IMR-90 (cell line): ENCODE results near the gene ACOX3. TPM values are rescaled to one million over a fixed set of nuclear protein-coding genes. Genes with fewer than 3 reads are reported as not detected.

Source experiments
- ATAC-seq: fragments of 200-7000 bp; cut with Tn5 transposase; 2 replicates; pipeline ENCODE4 v1.9.1; 2020; ENCODE audit warnings: low read depth, mild to moderate bottlenecking, moderate library complexity
- BruUV-seq: library from RNA; stranded (reverse); fragments of 400-500 nt; replicated peaks from 2 replicates; lab custom pipeline; 2021; lab: Mats Ljungman, UMichigan
- CTCF ChIA-PET: fragments of 300-600 bp; formaldehyde crosslinking; extraction: SDS; loops from one replicate; lab custom pipeline; 2021; ENCODE audit warnings: antibody characterized with exemption; lab: Yijun Ruan, JAX
- POLR2A ChIA-PET: fragments of 300-600 bp; sonication (Branson Sonifier 250); formaldehyde crosslinking; loops from one replicate; lab custom pipeline; 2022; ENCODE audit warnings: antibody characterized with exemption; ENCODE audit not compliant: unreplicated experiment; lab: Charles Lee
- DNase-seq: peaks from one replicate; pipeline ENCODE4 v3.0.0; 2013
- H2AFZ ChIP-seq: replicated peaks from 2 replicates; pipeline ENCODE3; 2013; ENCODE audit warnings: low read length, mild to moderate bottlenecking; ENCODE audit not compliant: poor library complexity
- H2AK5ac ChIP-seq: 2 replicates; pipeline ENCODE4 v1.6.1; 2013; ENCODE audit warnings: low read depth, low read length, inconsistent platforms
- H2AK9ac ChIP-seq: replicated peaks from 2 replicates; pipeline ENCODE3; 2013; ENCODE audit warnings: mild to moderate bottlenecking, low read depth, low read length, moderate library complexity; ENCODE audit not compliant: poor library complexity
- H2BK120ac ChIP-seq: 2 replicates; pipeline ENCODE4 v1.6.1; 2013; ENCODE audit warnings: low read depth, low read length, inconsistent platforms
- H2BK15ac ChIP-seq: 3 replicates; pipeline ENCODE4 v1.6.1; 2013; ENCODE audit warnings: low read depth, low read length, inconsistent platforms
- H2BK20ac ChIP-seq: 2 replicates; pipeline ENCODE4 v1.6.1; 2013; ENCODE audit warnings: low read depth, mild to moderate bottlenecking, inconsistent platforms, low read length, moderate library complexity
- H2BK5ac ChIP-seq: 2 replicates; pipeline ENCODE4 v1.6.1; 2013; ENCODE audit warnings: mild to moderate bottlenecking, low read depth, low read length, inconsistent platforms; ENCODE audit not compliant: poor library complexity, severe bottlenecking
- H3K14ac ChIP-seq: replicated peaks from 2 replicates; pipeline ENCODE4 v1.6.1; 2013; ENCODE audit warnings: low read depth, low read length, inconsistent platforms
- H3K18ac ChIP-seq: 2 replicates; pipeline ENCODE4 v1.6.1; 2013; ENCODE audit warnings: low read depth, low read length, control low read depth
- H3K23ac ChIP-seq: 2 replicates; pipeline ENCODE4 v1.6.1; 2013; ENCODE audit warnings: low read depth, low read length, inconsistent platforms
- H3K27ac ChIP-seq: 2 replicates; pipeline ENCODE4 v1.5.1; 2013; ENCODE audit warnings: mild to moderate bottlenecking, control low read depth, low read length; ENCODE audit not compliant: insufficient read depth
- H3K27me3 ChIP-seq: 2 replicates; pipeline ENCODE4 v1.6.1; 2013; ENCODE audit warnings: low read length; ENCODE audit not compliant: control insufficient read depth, insufficient read depth
- H3K36me3 ChIP-seq: 2 replicates; pipeline ENCODE4 v1.6.1; 2013; ENCODE audit warnings: low read length, mixed read lengths; ENCODE audit not compliant: control insufficient read depth, insufficient read depth
- H3K4ac ChIP-seq: 2 replicates; pipeline ENCODE4 v1.6.1; 2013; ENCODE audit warnings: low read depth, low read length, inconsistent platforms
- H3K4me1 ChIP-seq: 2 replicates; pipeline ENCODE4 v1.6.1; 2013; ENCODE audit warnings: low read length, mixed read lengths; ENCODE audit not compliant: control insufficient read depth, insufficient read depth
- H3K4me2 ChIP-seq: 2 replicates; pipeline ENCODE4 v1.6.1; 2013; ENCODE audit warnings: low read depth, mild to moderate bottlenecking, control low read depth, low read length, moderate library complexity
- H3K4me3 ChIP-seq: 2 replicates; pipeline ENCODE4 v1.5.1; 2013; ENCODE audit warnings: low read depth, mild to moderate bottlenecking, control low read depth, low read length, moderate library complexity; ENCODE audit not compliant: insufficient read depth
- H3K56ac ChIP-seq: 2 replicates; pipeline ENCODE4 v1.6.1; 2013; ENCODE audit warnings: low read length, inconsistent platforms; ENCODE audit not compliant: insufficient read depth; ENCODE audit errors: extremely low read depth
- H3K79me1 ChIP-seq, 2 experiments: 2 replicates each; pipeline ENCODE4 v1.6.1; 2013; ENCODE audit warnings: low read length in 2 of 2, inconsistent platforms in 1 of 2, low read depth in 1 of 2
- H3K9ac ChIP-seq: 2 replicates; pipeline ENCODE4 v1.6.1; 2013; ENCODE audit warnings: low read depth, low read length, control low read depth
- H3K9me1 ChIP-seq: 2 replicates; pipeline ENCODE4 v1.6.1; 2013; ENCODE audit warnings: low read length, inconsistent platforms; ENCODE audit not compliant: insufficient read depth
- H3K9me3 ChIP-seq: 2 replicates; pipeline ENCODE4 v1.6.1; 2013; ENCODE audit warnings: low read length; ENCODE audit not compliant: control insufficient read depth, insufficient read depth
- H4K20me1 ChIP-seq: 2 replicates; pipeline ENCODE4 v1.6.1; 2013; ENCODE audit warnings: low read length, inconsistent platforms; ENCODE audit not compliant: insufficient read depth
- H4K5ac ChIP-seq: 2 replicates; pipeline ENCODE4 v1.6.1; 2013; ENCODE audit warnings: mild to moderate bottlenecking, low read depth, low read length, control low read depth
- H4K8ac ChIP-seq, 2 experiments: 2 replicates each; pipeline ENCODE4 v1.6.1; 2013; ENCODE audit warnings: low read depth in 2 of 2, low read length in 2 of 2, control low read depth in 1 of 2, inconsistent platforms in 1 of 2
- H4K91ac ChIP-seq: 2 replicates; pipeline ENCODE4 v1.6.1; 2013; ENCODE audit warnings: low read depth, low read length, inconsistent platforms; ENCODE audit not compliant: insufficient read depth
- BHLHE40 ChIP-seq: fragments of 150-350 bp; IDR thresholded peaks from 2 replicates; pipeline ENCODE4 v1.6.1; 2016; ENCODE audit warnings: mild to moderate bottlenecking, low read depth, low read length
- CEBPB ChIP-seq: IDR thresholded peaks from 2 replicates; pipeline ENCODE4 v1.6.1; 2012; ENCODE audit warnings: low read depth, low read length, improper control_type of control experiment
- CHD1 ChIP-seq: IDR thresholded peaks from 2 replicates; pipeline ENCODE4 v1.6.1; 2012; ENCODE audit warnings: low read depth, low read length, improper control_type of control experiment
- ELK1 ChIP-seq: fragments of 150-350 bp; IDR thresholded peaks from 2 replicates; pipeline ENCODE4 v1.6.1; 2016; ENCODE audit warnings: low read depth, mild to moderate bottlenecking, low read length, moderate library complexity, borderline replicate concordance
- FOS ChIP-seq: fragments of 150-350 bp; IDR thresholded peaks from 2 replicates; pipeline ENCODE4 v1.6.1; 2016; ENCODE audit warnings: low read depth, low read length
- MAFK ChIP-seq: IDR thresholded peaks from 2 replicates; pipeline ENCODE4 v1.6.1; 2012; ENCODE audit warnings: low read depth, low read length, improper control_type of control experiment
- MAZ ChIP-seq: IDR thresholded peaks from 2 replicates; pipeline ENCODE4 v1.6.1; 2012; ENCODE audit warnings: low read depth, mild to moderate bottlenecking, low read length, improper control_type of control experiment, moderate library complexity, borderline replicate concordance
- MXI1 ChIP-seq: IDR thresholded peaks from 2 replicates; pipeline ENCODE4 v1.6.1; 2012; ENCODE audit warnings: low read depth, mild to moderate bottlenecking, low read length, moderate library complexity, borderline replicate concordance
- NFE2L2 ChIP-seq: fragments of 150-350 bp; IDR thresholded peaks from 2 replicates; pipeline ENCODE4 v1.6.1; 2016; ENCODE audit warnings: low read depth, mild to moderate bottlenecking, low read length
- POLR2A ChIP-seq: IDR thresholded peaks from 2 replicates; pipeline ENCODE4 v1.6.1; 2012; ENCODE audit warnings: mild to moderate bottlenecking, low read depth, low read length
- RAD21 ChIP-seq: IDR thresholded peaks from 2 replicates; pipeline ENCODE4 v1.6.1; 2012; ENCODE audit warnings: low read length, improper control_type of control experiment
- RCOR1 ChIP-seq: IDR thresholded peaks from 2 replicates; pipeline ENCODE4 v1.6.1; 2012; ENCODE audit warnings: mild to moderate bottlenecking, low read length, improper control_type of control experiment; ENCODE audit not compliant: insufficient replicate concordance
- RFX5 ChIP-seq: IDR thresholded peaks from 2 replicates; pipeline ENCODE4 v1.8.0; 2012; ENCODE audit warnings: low read depth, mild to moderate bottlenecking, low read length, moderate library complexity
- SMC3 ChIP-seq: fragments of 150-350 bp; IDR thresholded peaks from 2 replicates; pipeline ENCODE4 v1.6.1; 2016; ENCODE audit warnings: low read depth, mild to moderate bottlenecking, antibody characterized with exemption, low read length, moderate library complexity
- USF2 ChIP-seq: fragments of 150-350 bp; IDR thresholded peaks from 2 replicates; pipeline ENCODE4 v1.6.1; 2017; ENCODE audit warnings: mild to moderate bottlenecking, antibody characterized with exemption, low read length, low read depth
- WGBS, 2 experiments: methylation state at CpG; one replicate each; pipeline versions ENCODE4 v1.1.5 to v1.1.7; 2013; ENCODE audit warnings: missing lambda C conversion rate in 2 of 2; ENCODE audit not compliant: insufficient read length in 1 of 2; ENCODE audit errors: extremely low coverage in 2 of 2; 5-methylcytosine and 5-hydroxymethylcytosine counted together
- dilution Hi-C: fragments of 300-500 bp; cut with HindIII; formaldehyde crosslinking; loops from one replicate; pipeline ENCODE4 v1.14.3; 2018; ENCODE audit warnings: low sequenced_read_pairs; ENCODE audit not compliant: unreplicated experiment
- in situ Hi-C: fragments of 300-500 bp; cut with MboI; formaldehyde crosslinking; loops from 3 replicates; pipeline ENCODE4 v1.14.3; 2019; ENCODE audit warnings: low sequenced_read_pairs, inconsistent platforms, mixed read lengths
- intact Hi-C: fragments of 100-400 bp; cut with micrococcal nuclease; formaldehyde crosslinking; loops from 2 replicates; pipeline ENCODE4 v1.10.0; 2022
- polyA plus RNA-seq, 3 experiments: library from polyadenylated mRNA; depleted of rRNA; stranded (reverse); fragments of >200 nt; gene quantifications; 2 replicates each; pipeline ENCODE4 v1.2.3, GENCODE V29; 2012; ENCODE audit warnings: low replicate concordance in 1 of 3
- total RNA-seq: library from RNA; depleted of rRNA; stranded (reverse); fragments of >200 nt; gene quantifications from 2 replicates; pipeline ENCODE4 v1.2.3, GENCODE V29; 2012
- TF ChIP-seq, protein P1 (sequence below): conservative IDR thresholded peaks from 2 replicates; pipeline ENCODE4 v1.5.1; 2012; ENCODE audit warnings: mild to moderate bottlenecking, low read depth, low read length, improper control_type of control experiment

The ACOX3 gene
- total and polyA plus RNA-seq, 2 of the 4 experiments (the other 2 are of a cell fraction), result 15.2 to 25.8 TPM

DNA sequence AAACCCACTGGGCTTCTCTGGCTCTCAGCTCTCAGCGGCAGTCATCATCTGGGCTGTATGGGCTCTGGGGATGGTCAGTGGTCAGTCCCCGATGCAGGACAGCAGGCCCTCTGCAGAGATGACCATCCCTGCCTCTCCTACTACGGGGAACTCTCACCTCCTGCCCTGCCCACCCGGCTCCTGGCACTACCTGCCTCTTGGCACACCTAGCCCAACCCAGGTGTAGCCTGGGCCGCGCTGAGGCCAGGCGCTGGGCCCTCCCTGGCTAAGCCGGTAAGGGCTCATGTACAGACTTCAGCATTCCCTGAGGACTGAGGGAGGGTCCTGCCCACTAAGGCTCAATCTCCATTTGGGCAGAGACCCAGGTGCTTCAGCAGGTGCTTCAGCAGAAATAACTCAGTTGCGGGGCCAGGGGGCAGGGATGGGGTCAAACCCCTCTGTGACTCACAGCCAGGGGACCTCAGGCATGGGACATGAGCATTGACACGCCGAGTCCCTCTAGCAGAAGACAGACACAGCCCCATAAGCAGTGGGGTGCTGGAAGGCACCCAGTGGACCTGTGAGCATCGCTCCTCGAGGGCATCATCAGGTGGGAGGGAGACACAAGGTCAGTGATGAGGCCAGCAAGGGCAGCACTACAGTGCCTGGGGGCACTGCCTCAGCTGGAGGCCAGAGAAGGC lies 71.0 kb downstream of the ACOX3 start:
- 86% methylated on average over 7 of the region's 13 CpGs; no CpG with 5 or more reads in 1 of the 2 experiments for WGBS, 2 experiments
- H2BK5ac ChIP-seq, result no peak overlapping the region
- no peaks in the 10 kb centered on the region for H3K4me1 ChIP-seq
- no peak overlapping the region for H3K23ac ChIP-seq
- H2AFZ ChIP-seq, result no peak overlapping the region
- H2BK20ac ChIP-seq, result no peak overlapping the region
- no peak overlapping the region for H4K91ac ChIP-seq
- POLR2A ChIA-PET, result no interaction called here
- CTCF ChIA-PET, result no interaction called here
- H4K20me1 ChIP-seq, result no peaks in the 10 kb centered on the region; the same call in 1 of the 2 replicates
- in situ Hi-C loops (no loop called here), intact Hi-C loops (no loop called here), dilution Hi-C loops (no loop called here)
- no peaks in the 10 kb centered on the region for H3K9me3 ChIP-seq
- H4K8ac ChIP-seq, result no peak overlapping the region
- no peak overlapping the region for H3K14ac ChIP-seq
- H3K9me1 ChIP-seq, result no peaks in the 10 kb centered on the region
- no peak overlapping the region for H3K27ac ChIP-seq
- H3K9ac ChIP-seq, result no peak overlapping the region
- H3K36me3 ChIP-seq, result peaks cover 10% of the 10 kb centered on the region; the same call in 1 of the 2 replicates
- H3K79me1 ChIP-seq, result no peaks in the 10 kb centered on the region
- H3K4me3 ChIP-seq, result no peak overlapping the region
- no peak overlapping the region for H4K5ac ChIP-seq
- H3K56ac ChIP-seq, result no peak overlapping the region
- ATAC-seq (no peak), DNase-seq (no peak)
- no peak overlapping the region for H3K18ac ChIP-seq
- no peak overlapping the region for H3K4ac ChIP-seq
- H2AK9ac ChIP-seq, result peak overlapping the region; percentile 57
- H2AK5ac ChIP-seq, result no peak overlapping the region
- H3K27me3 ChIP-seq, result no peaks in the 10 kb centered on the region
- no peak overlapping the region for H2BK120ac ChIP-seq
- no peak overlapping the region for H2BK15ac ChIP-seq
- BruUV-seq, result no TSS peak
- TF ChIP-seq ELK1 (no peak), RAD21 (no peak), MXI1 (no peak), USF2 (no peak), FOS (no peak), MAFK (no peak), BHLHE40 (no peak), POLR2A (no peak), CHD1 (no peak), MAZ (no peak), NFE2L2 (no peak), SMC3 (no peak), CEBPB (no peak), RCOR1 (no peak), RFX5 (no peak)
- TF ChIP-seq, protein P1, sequence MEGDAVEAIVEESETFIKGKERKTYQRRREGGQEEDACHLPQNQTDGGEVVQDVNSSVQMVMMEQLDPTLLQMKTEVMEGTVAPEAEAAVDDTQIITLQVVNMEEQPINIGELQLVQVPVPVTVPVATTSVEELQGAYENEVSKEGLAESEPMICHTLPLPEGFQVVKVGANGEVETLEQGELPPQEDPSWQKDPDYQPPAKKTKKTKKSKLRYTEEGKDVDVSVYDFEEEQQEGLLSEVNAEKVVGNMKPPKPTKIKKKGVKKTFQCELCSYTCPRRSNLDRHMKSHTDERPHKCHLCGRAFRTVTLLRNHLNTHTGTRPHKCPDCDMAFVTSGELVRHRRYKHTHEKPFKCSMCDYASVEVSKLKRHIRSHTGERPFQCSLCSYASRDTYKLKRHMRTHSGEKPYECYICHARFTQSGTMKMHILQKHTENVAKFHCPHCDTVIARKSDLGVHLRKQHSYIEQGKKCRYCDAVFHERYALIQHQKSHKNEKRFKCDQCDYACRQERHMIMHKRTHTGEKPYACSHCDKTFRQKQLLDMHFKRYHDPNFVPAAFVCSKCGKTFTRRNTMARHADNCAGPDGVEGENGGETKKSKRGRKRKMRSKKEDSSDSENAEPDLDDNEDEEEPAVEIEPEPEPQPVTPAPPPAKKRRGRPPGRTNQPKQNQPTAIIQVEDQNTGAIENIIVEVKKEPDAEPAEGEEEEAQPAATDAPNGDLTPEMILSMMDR, result no peak
- H3K4me2 ChIP-seq, result no peak overlapping the region
